GM18873 (cell line): ENCODE results near the gene FITM1.

ENCODE experiments used
- ATAC-seq: cut with Tn5 transposase; IDR thresholded peaks from one replicate; pipeline ENCODE4 v1.9.1; 2021; ENCODE audit warnings: mild to moderate bottlenecking, moderate library complexity, moderate number of reproducible peaks; ENCODE audit not compliant: unreplicated experiment, low FRiP score

Gene FITM1

GRCh38 chr14:24155100-24155499 lies 24.6 kb downstream of the FITM1 start:
- no peak for ATAC-seq

GRCh38 chr14:24156840-24157239 lies 26.4 kb downstream of the FITM1 start:
- ATAC-seq = no peak

GRCh38 chr14:24157331-24157730 lies 26.9 kb downstream of the FITM1 start:
- no peak for ATAC-seq

GRCh38 chr14:24159777-24160498 lies 29.5 kb downstream of the FITM1 start:
- no peak for ATAC-seq

GRCh38 chr14:24160499-24160849 lies 30.0 kb downstream of the FITM1 start:
- peak; percentile 3 for ATAC-seq

- ATAC-seq = peak; percentile 66
Measured at GRCh38 chr14:24160850-24161804, 30.7 kb downstream of the FITM1 start, which contains the start of gene IRF9. TSS of gene IRF9 (plus strand) at chr14:24161265. CDS start at chr14:24162145, 880 bp downstream.

GRCh38 chr14:24162093-24162492 lies 31.6 kb downstream of the FITM1 start:
- ATAC-seq = no peak

- no peak for ATAC-seq
Measured at GRCh38 chr14:24164518-24164991, 34.1 kb downstream of the FITM1 start.

GRCh38 chr14:24165785-24166184 lies 35.3 kb downstream of the FITM1 start:
- no peak for ATAC-seq

- no peak for ATAC-seq
Measured at GRCh38 chr14:24167469-24168114, 37.1 kb downstream of the FITM1 start.

- ATAC-seq = peak; percentile 76
Measured at GRCh38 chr14:24171422-24172260, 41.2 kb downstream of the FITM1 start, which contains the start of gene REC8. TSS of gene REC8 (plus strand) at chr14:24172080. CDS start at chr14:24172553, 473 bp downstream.

- ATAC-seq = no peak
Measured at GRCh38 chr14:24172261-24172860, 41.9 kb downstream of the FITM1 start.

- no peak for ATAC-seq
Measured at GRCh38 chr14:24172871-24173281, 42.4 kb downstream of the FITM1 start.

GRCh38 chr14:24176599-24176998 lies 46.1 kb downstream of the FITM1 start:
- ATAC-seq = no peak

GRCh38 chr14:24177041-24177825 lies 46.8 kb downstream of the FITM1 start:
- no peak for ATAC-seq

GRCh38 chr14:24177891-24178290 lies 47.4 kb downstream of the FITM1 start:
- ATAC-seq = no peak

- ATAC-seq = no peak
Measured at GRCh38 chr14:24178399-24179178, 48.1 kb downstream of the FITM1 start.
